GM18508 (cell line): ENCODE results near the gene CTNNBIP1.

Experiments used
- ATAC-seq: cut with Tn5 transposase; IDR thresholded peaks from one replicate; pipeline ENCODE4 v1.9.1; 2021; ENCODE audit warnings: moderate number of reproducible peaks; ENCODE audit not compliant: insufficient read depth, unreplicated experiment

CTNNBIP1 gene

DNA sequence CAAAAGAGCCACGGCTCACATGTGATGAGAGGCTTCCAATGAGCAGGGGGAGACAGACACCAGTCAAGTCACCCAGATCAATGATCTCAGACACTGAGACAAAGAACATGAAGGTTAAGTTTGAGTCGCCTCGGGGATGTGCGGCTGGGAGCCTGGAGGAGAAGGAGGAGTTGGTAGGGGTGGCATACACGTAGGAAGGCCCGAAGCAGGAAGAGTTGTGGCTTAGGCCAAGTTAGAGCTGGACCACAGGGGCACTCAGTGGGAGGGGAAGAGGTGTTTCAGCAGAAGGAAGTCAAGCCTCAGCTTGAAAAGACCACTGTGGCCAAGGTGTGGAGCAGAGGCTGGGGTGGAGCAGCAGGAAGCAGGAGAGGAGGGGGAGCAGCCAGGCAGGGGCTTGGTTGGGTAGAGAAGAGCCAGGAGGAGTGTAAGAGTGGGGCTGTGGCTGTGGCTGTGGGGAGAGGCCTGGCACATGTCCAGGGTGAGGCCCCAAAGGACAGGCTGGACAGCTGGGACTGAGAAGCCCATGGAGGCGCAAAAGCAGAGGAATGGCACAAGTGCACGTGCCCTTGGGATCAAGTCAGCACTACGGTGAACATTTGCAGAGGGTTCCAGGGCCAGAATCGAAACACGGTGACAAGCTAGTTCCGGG lies 27.6 kb downstream of the CTNNBIP1 start:
- ATAC-seq, result no peak

DNA sequence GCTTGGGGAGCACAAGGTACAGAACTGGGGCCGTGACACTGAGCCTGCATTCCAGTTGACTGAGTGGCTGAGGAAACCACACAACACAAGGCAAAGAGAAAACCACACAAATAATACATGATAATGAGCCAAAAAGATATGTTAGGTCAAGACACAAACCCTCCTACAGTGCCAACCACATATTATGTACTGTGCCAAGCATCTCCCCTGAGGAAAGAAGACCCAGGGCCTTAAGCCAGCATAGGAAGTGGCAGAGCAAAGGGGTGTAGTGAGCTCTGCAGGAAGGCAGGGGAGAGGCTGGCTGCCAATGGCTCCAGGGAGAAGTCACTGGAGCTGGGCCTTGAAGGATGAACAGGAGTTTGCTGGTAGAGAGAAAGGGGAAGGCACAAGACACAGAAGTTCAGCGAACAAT lies 28.2 kb downstream of the CTNNBIP1 start:
- ATAC-seq, result no peak

DNA sequence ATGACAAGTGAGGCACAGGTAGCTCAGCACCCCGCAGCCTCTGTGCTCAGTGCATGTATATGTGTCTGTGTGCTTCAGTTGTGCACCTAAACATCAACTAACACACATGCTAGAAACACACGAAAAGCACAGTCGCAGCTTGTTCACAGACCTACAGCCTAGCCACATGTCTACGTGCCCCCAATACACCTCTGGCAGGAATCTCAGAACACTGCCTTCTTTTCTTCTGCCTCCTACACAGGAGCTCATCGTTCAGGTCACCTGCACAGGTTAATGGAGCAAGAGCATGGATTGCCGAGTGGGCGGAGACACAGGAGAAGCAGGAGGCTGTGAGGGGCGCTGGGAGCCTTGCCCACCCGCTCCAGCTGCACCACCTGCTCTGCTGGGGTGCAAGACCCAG lies 31.7 kb downstream of the CTNNBIP1 start:
- ATAC-seq, result no peak

DNA sequence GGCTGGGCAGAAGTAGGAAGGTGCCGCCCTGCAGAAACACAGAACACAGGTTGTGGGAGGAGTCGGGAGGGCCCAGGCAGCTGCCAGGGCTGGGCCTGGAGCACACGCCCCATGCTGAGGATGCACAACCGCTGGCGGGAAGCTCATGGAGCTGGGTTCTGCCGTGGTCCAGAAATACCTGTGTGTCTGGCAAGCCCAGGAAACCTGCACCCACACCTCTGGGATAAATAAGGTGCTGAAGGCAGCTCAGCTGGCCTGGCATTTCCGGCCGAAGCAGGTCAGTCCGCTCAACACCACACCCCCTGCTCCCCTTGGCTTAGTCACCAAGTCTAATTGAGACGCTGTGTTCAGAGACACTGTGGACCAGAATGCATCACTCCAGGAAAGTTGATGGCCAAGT lies 32.1 kb downstream of the CTNNBIP1 start:
- ATAC-seq, result no peak

DNA sequence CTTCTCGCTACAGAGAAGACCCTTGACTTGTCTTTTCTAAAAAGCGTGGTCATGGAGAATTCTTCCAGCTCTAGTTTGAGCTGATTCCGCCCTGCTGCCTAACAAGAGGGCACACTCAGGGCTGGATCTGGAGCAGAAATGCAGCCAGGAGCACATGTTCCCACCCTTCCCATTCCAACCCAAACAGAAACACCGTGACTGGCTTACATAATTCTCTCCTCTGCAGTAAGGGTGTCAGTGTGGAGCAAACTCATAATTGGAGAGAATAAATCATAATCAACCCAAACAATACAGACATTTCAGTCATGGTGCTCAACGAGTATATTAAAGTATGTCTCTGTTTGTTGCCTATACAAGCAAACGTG lies 34.5 kb downstream of the CTNNBIP1 start:
- no peak for ATAC-seq

DNA sequence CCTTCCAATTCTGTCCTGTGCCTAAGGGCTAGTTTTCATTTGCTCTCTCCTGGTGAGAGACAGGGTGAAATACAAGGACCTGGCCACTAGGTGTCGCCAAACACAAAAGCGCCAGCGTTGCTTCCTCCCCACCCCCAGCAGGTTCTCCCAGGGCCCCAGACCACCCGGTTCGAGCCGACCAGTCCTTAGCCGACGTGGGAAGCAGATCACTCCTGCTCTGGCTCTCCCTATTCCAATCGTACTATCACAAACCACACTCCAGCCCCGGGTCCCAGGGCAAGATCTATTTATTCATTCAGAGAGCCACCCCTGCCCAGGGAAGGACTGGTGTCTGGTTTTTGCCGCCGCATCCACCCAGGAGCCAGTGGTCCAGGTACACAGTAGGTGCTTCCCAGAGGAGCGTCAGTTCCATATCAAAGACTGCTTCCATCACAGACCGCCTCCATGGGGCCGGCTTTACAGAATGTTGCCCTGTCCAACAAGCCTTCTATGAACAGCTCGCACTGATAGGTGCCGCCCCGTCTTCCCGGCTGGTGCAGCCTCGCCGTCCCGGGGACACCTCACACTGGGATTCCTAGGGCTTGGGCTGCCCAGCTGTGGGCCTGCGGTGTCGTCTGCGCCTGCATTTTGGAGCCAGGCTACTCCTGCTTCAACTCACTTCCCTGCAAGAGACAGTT lies 35.0 kb downstream of the CTNNBIP1 start:
- ATAC-seq, result no peak

DNA sequence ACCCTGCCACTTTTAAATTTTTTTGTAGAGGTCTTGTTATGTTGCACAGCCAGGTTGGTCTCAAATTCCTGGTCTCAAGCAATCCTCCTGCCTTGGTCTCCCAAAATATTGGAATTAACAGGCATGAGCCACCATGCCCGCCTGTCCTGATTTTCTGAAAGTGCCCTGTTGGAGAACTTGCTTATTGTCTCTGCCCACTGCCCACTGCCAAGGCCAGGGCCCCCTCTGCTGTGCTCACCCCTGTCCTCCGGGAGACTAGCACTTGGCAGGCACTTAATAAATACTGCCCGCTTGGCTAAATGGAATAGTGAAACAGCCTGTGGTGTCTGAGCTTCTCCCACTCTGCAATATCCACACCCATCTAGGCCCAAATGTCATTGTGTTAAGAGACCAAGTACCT lies 35.7 kb downstream of the CTNNBIP1 start:
- no peak for ATAC-seq

DNA sequence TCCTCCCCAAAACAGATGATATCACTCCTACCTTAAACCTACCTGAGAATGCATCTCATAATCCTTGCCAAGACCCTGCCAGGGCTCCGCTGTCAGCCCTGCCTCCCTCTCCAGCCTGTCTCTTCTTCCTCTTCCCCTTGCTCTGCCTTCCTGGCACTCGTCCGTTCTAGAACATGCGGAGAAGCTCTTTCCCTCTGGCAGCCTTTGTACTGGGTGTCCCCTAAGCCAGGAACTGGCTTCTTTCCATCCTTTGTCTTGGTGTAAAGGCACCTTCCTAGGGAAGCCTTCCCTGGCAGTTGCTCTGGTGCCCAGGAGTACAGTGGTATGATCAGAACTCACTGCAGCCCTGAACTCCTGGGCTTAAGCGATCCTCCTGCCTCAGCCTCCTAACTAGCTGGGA lies 36.1 kb downstream of the CTNNBIP1 start:
- ATAC-seq, result no peak

DNA sequence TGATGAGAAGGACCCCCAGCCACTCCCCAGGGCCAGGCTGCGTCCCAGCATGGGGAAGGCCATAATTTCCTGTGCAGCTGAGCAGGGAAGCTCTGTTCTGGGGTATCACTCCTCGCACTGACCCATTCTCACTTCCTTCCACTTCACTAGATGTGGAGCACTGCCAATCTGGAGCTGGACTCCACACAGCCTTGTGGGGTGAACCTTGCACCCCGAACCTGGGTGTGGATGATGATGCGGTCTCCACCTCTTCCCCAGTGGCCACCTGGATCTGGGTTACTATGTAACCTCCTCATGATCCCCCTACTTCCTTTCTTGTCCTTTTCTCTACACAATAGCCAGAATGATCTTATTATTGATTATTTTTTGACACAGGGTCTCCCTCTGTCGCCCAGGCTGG lies 36.7 kb downstream of the CTNNBIP1 start:
- no peak for ATAC-seq

DNA sequence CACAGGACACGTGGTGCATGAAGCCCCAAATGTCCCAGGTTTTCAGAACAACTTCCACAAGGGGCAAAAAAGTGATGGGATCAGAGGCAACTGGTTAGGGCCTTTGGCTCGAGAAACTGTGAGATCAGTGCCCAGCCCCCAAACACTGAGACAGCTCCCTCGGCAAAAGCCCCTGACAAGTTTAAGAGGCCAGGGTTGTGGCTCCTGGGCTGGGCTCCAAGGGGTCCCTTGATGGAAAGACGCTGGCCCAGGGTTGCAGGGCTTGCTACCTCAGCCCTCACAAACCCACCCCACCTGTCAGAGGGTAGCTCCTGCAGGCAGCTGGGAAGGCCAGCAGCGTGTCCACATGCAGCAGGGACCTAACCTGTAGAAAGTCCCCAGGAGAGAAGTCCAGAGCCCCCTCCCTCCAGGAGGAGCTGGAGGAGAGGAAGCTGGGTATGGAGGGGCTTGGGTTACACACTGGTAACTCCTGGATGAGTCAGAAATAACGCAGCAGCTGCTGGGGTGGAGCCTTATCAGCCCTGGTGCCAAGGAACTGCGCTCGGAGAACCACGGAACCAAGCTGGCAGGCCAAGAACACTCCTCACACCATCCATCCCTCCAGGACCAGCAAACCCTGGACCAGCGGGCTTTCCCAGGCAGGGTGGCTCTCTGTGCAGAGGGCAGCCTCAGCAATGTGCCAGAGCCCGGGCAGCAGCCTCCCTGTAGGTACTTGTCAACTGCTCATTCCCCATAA lies 37.5 kb downstream of the CTNNBIP1 start:
- ATAC-seq, result no peak

DNA sequence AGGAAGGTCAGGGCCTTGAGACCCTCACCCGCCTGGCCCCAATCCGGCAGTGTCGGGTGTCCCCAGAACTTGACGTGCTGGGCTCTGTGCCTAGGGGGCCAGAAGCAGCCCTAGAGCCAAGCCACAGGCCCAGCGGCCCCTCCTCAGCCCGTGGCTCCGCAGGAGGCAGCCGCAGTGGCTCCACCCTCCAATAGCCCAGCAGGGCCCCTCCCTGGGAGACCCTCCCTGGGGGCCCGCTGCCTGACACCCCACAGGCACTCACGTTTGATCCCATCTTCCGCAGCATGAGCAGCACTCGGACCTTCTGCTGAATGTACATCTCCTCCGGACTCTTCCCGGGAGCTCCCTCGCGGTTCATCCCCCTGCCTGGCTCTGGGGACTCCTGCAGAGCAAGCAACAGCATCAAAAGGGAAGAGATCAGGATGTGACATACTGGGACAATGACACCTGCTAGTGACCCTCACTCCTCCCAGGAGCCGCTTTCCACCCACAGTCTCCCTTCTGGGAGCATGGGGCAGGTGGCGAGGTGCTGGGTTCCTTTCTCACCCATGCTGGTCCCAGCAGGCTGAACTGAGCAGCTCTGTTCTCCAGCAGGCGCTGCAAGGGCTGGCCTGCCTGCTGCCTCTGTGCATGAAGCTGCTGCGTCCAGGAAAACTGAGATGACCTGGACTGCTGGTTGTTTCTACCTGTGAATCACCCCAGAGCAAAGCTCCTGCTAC lies 38.2 kb downstream of the CTNNBIP1 start:
- ATAC-seq, result no peak

DNA sequence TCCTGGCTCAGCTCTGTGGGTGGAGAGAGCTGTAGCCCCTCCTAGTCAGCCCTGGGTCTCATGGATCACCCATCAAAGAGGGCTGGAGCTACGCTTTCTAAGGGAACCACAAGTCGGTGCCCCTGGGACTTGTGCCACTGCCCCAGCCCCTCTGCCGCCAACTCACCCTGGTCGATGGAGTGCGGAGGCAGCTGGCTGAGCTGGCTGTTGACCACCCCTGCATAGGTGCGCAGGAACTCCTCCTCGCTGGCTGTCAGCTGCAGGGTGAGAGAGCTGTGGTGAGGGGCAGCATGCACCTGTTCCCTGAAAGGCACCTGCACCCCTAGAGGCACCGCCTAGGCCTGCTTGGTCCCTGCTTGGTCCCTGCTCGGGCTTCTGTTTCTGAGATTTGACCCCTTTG lies 39.0 kb downstream of the CTNNBIP1 start:
- no peak for ATAC-seq

DNA sequence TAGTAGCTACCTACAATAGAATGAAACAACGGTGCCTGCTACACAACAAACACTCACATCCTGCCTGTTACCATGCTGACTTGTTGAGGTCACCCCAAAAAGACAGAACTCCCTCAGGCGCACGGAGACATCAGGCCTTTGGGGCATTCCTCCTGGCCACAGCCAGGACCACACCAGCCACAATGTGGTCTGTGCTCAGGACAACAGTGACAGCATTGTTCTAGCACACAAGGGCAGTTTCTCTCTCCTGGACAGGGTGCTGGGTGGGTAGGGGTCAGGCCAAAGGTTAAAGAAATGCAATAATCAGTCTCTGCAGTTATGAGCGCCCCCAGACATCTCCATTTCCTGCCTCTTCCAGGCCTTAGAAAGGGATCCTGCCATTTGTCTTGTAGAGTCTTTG lies 39.5 kb downstream of the CTNNBIP1 start:
- no peak for ATAC-seq

DNA sequence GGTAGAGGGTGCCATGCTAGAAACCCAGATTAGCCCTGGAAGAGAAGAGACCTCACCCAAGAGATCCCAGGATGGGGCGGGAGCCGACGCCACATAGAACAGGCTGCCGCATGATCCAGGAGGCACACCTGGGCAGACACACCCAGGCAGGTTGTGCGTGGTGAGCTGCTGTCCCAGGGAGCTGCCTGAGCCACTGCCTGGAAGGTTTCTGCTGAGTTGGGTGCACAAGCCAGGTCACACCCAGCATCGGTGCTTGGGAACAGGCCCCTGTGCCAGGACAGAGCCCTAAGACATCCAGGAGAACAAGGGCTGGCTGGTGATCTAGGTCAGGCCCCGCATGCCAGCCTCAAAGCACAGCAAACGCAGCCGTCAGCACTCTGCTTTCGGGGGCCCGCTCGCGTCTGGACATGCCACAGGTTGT lies 40.2 kb downstream of the CTNNBIP1 start:
- no peak for ATAC-seq

DNA sequence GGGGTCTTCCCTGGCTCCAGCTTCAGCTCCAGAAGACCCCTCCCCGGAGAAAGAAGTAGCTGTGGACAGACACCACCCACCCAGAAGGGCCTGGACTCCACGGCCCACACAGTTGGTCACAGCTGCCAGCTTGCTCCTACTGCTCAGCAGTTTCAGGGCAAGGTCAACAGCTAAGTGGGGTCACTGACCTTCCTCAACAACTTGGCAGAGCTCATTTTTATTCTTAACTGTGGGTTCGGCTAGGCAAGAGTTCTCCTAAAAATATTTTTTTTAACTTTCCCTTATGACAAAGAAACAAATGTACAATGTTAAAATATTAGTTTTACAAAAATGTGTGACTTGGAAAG lies 41.9 kb downstream of the CTNNBIP1 start:
- no peak for ATAC-seq

DNA sequence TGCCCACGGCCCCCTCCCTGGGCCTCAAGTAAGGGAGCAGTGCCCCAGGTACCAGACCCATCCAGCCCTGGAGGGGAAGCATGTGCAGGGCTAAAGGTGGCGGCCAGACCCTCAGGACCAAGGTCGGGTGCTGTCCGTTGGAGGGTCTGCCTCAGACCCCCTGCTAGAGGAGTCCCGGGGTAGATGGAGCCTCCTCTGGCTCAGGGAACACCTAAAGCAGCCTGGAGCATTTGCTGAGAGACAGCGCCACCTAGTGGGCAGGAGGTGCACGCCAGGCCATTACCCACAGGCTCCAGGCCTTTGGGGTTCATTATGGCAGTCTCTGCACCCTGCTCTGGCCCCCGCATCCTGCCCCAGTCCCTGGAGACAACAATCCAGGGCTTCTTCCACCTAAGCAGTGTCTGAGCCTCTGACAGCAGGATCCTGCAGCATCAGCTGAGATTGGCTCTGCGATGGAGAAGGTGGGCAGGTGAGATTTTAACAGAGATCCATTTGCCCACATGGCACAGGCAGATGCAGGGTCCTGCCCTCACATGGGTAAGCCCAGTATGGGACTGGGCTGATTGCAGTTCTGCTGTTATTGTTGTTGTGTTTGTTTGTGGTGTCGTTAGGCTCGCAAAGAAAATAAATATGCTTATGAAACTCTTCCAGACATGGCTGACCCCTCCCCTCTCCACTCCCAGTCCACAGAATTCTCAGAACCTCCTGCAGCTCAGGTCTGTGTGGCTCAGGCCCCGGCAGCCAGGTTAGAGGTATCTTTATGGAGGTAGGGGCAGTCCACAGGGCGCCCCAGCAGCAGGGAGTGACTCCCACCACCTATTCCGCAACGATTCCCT lies 42.4 kb downstream of the CTNNBIP1 start:
- ATAC-seq, result no peak

DNA sequence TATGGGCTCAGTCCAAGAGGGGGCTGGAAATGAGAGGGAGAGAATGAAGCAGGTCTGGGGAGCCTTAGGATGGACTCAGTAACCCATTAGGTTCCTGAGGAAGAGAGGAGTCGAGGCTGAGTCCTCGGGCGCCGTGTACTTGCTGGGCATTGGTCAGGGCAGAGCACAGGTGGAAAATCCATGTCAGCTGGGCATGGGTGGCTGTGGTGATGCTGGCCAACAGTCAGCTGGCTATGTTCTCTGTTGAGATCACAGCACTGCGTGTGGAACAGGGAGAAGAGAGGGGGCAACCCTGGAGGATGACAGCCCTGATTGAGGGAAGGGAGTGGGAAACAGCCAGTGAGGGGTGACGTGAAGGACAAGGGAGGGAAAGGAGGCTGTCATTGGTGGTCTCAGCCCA lies 43.2 kb downstream of the CTNNBIP1 start:
- no peak for ATAC-seq

DNA sequence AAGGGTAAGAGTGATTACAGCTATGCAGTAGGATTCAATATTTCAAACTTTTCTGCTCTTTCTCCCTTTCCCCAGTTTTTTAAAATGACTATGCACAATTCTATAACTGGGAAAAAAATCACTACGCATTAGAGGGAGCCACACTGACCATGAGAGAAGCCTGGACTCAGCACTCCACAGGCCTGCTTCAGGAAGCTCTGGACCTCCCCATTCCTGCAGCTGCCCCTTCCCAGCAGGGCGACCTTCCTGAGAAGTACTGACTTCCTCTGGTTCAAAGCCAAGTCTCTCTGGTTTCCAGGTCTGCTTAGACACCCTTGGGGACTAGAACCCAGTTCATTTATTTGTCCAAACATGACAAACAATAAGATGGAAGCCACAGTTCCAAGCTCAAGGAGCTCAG lies 44.3 kb downstream of the CTNNBIP1 start:
- ATAC-seq, result no peak

DNA sequence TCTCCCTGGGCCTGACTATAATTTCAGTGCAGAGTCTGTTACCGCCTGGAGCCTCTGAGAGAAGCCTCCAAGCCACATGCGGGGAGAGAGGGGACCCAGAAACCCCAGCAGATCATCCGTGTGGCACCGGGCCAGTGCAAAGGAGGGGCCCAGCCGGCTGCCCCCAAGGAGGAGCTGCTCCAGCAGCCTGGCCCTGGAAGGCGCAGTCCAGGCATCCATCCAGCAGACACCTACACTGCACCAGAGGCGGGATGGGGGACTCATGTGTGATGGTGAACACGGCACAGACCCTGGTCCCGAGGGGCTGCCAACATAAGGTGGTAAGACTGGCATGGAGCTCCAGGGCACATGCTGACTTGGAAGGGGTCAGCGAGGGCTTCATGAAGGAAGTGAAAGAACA lies 46.7 kb downstream of the CTNNBIP1 start:
- no peak for ATAC-seq

DNA sequence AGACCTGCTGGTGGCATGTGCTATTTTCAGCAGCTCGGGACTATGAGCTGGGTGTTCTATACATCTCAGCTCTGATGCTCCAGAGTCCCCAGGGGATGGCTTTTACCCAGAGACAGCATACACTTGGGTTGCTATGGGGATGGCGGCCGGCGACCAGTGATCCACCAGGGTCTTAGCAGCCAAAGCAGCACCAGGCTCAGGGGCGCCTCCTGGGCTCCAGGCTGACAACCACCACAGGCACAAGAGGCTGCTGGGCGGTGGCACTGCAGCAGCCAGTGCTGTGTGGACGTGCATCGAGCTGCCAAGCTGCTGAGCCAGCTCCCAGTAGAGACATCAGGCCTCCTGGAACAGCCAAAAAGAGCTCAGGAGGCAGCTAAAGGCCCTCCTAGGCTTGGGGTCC lies 48.7 kb downstream of the CTNNBIP1 start:
- ATAC-seq, result no peak
